22Rv1 (cell line): ENCODE data around the gene DAAM1.

ENCODE experiments used
- H3K27ac ChIP-seq: fragments of 450-650 bp; 2 replicates; pipeline ENCODE4 v1.5.1; 2017
- CTCF ChIP-seq: fragments of 450-650 bp; IDR thresholded peaks from 2 replicates; pipeline ENCODE4 v1.5.1; 2017; ENCODE audit warnings: mild to moderate bottlenecking
- ZFX ChIP-seq: fragments of 450-650 bp; IDR thresholded peaks from 2 replicates; pipeline ENCODE4 v1.6.1; 2017; ENCODE audit warnings: antibody characterized with exemption, borderline replicate concordance

DAAM1 gene

GRCh38 chr14:59363531-59364226 lies 175.2 kb downstream of the DAAM1 start:
- H3K27ac ChIP-seq, result no peak overlapping the region

GRCh38 chr14:59370158-59370742 lies 181.8 kb downstream of the DAAM1 start:
- TF ChIP-seq CTCF, result no peak
- no peak for TF ChIP-seq ZFX
- H3K27ac ChIP-seq, result no peak overlapping the region

More at GRCh38 chr14:59363531-59364226, 175.2 kb downstream of the DAAM1 start:
- no peak for TF ChIP-seq ZFX
- TF ChIP-seq CTCF, result no peak

GRCh38 chr14:59371771-59372170 lies 183.3 kb downstream of the DAAM1 start:
- TF ChIP-seq ZFX, result no peak
- TF ChIP-seq CTCF, result no peak
- no peak overlapping the region for H3K27ac ChIP-seq

- H3K27ac ChIP-seq, result no peak overlapping the region
- no peak for TF ChIP-seq CTCF
- no peak for TF ChIP-seq ZFX
These were observed 185.6 kb downstream of the DAAM1 start for GRCh38 chr14:59374048-59374447.

GRCh38 chr14:59376686-59377085 lies 188.2 kb downstream of the DAAM1 start:
- TF ChIP-seq CTCF (no peak), ZFX (no peak)
- H3K27ac ChIP-seq, result no peak overlapping the region

- TF ChIP-seq CTCF (no peak), ZFX (no peak)
- no peak overlapping the region for H3K27ac ChIP-seq
These were observed 189.0 kb downstream of the DAAM1 start for GRCh38 chr14:59377491-59377890.

GRCh38 chr14:59377991-59378601 lies 189.6 kb downstream of the DAAM1 start:
- H3K27ac ChIP-seq, result no peak overlapping the region
- TF ChIP-seq CTCF, result no peak
- no peak for TF ChIP-seq ZFX
